ENCODE measurements around the gene PITPNC1. TPM values are rescaled to one million over a fixed set of nuclear protein-coding genes. Genes with fewer than 3 reads are reported as not detected.

PITPNC1 gene
- total and polyA plus RNA-seq, 2 donors (not counting 3 experiments of a cell fraction or from before 2014, with no cell fraction given), result 2.4 to 9.6 TPM

DNA sequence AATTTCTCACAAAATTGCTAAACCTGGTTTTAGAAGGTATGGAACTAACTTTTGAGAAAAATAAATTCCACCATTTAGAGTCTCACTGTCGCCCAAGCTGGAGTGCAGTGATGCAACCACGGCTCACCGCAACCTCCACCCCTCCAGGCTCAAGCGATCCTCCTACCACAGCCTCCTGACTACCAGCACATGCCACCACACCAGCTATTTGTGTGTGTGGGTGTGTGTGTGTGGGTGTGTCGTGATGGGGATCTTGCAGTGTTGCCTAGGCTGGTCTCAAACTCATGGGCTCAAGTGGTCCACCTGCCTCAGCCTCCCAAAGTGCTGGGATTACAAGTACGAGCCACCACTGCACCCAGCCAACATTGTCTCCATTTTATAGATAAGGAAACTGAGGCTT, 269.4 kb downstream of the PITPNC1 start:
- ChIA-PET CTCF (interaction anchor here (0.7 to 1.3 kb wide), 2 partner anchors 13 kb away, joined by 3 read pairs; no protein-coding TSS in a partner anchor), POLR2A (no interaction called here)
- Histone ChIP-seq H3K4me2 (ENCODE audit: insufficient read depth, low read length) (no peak overlapping the region), H3K4me3 (replicated peaks in 1 of 3; ENCODE audit: insufficient read depth in 1 of 3, low read depth in 1 of 3, low read length in 3 of 3) (no peak overlapping the region), H2AFZ (ENCODE audit: low read depth, low read length) (no peak overlapping the region), H3K27ac (ENCODE audit: insufficient read depth, low read depth, low read length) (no peak overlapping the region), H3K27me3 (ENCODE audit: control insufficient read depth in 2 of 2, insufficient read depth in 2 of 2, low read length in 2 of 2) (no peaks in the 10 kb centered on the region), H3K4me1 (ENCODE audit: control insufficient read depth, extremely low read depth, insufficient read depth, low read length) (no peaks in the 10 kb centered on the region), H3K36me3 (ENCODE audit: control insufficient read depth in 2 of 2, extremely low read depth in 1 of 2, insufficient read depth in 2 of 2, low read length in 2 of 2) (no peaks in the 10 kb centered on the region), H4K20me1 (replicated peaks; ENCODE audit: control insufficient read depth, extremely low read depth, insufficient read depth, low read length) (no peaks in the 10 kb centered on the region), H3K9me3 (replicated peaks; ENCODE audit: control insufficient read depth, insufficient read depth, low read length) (no peaks in the 10 kb centered on the region), H3K9ac (replicated peaks; ENCODE audit: extremely low read depth, insufficient read depth, low read length) (no peak overlapping the region), H3K79me2 (ENCODE audit: control insufficient read depth, insufficient read depth, low read length) (no peaks in the 10 kb centered on the region), H3K9me1 (replicated peaks; ENCODE audit: control insufficient read depth, extremely low read depth, insufficient read depth, low read length) (no peaks in the 10 kb centered on the region)
- DNase-seq (ENCODE audit: low read depth, low spot score) (no peak), FAIRE-seq (no peak)
- BruUV-seq (replicated peaks), result no TSS peak
- dilution Hi-C loops (cut with MboI; ENCODE audit: extremely low pct_ligation_motif_present, low sequenced_read_pairs) (no loop called here), intact Hi-C loops (cut with micrococcal nuclease) (no loop called here)
- TF ChIP-seq JUN (IDR thresholded peaks at IDR 0.05; ENCODE audit: borderline replicate concordance, insufficient read depth, insufficient read length, low read depth), result no peak

- dilution Hi-C loops (cut with MboI; ENCODE audit: extremely low pct_ligation_motif_present, low sequenced_read_pairs), result no loop called here
- Histone ChIP-seq H3K27ac (ENCODE audit: insufficient read depth, low read depth, low read length) (no peak overlapping the region), H3K4me3 (replicated peaks in 1 of 3; ENCODE audit: insufficient read depth in 1 of 3, low read depth in 1 of 3, low read length in 3 of 3) (no peak overlapping the region), H3K9me3 (replicated peaks; ENCODE audit: control insufficient read depth, insufficient read depth, low read length) (no peaks in the 10 kb centered on the region), H3K9me1 (replicated peaks; ENCODE audit: control insufficient read depth, extremely low read depth, insufficient read depth, low read length) (no peaks in the 10 kb centered on the region), H3K79me2 (ENCODE audit: control insufficient read depth, insufficient read depth, low read length) (no peaks in the 10 kb centered on the region), H3K36me3 (ENCODE audit: control insufficient read depth in 2 of 2, extremely low read depth in 1 of 2, insufficient read depth in 2 of 2, low read length in 2 of 2) (no peaks in the 10 kb centered on the region), H3K4me2 (ENCODE audit: insufficient read depth, low read length) (no peak overlapping the region), H3K4me1 (ENCODE audit: control insufficient read depth, extremely low read depth, insufficient read depth, low read length) (no peaks in the 10 kb centered on the region), H2AFZ (ENCODE audit: low read depth, low read length) (no peak overlapping the region), H3K27me3 (ENCODE audit: control insufficient read depth in 2 of 2, insufficient read depth in 2 of 2, low read length in 2 of 2) (no peaks in the 10 kb centered on the region), H3K9ac (replicated peaks; ENCODE audit: extremely low read depth, insufficient read depth, low read length) (no peak overlapping the region), H4K20me1 (replicated peaks; ENCODE audit: control insufficient read depth, extremely low read depth, insufficient read depth, low read length) (no peaks in the 10 kb centered on the region)
- DNase-seq (ENCODE audit: low read depth, low spot score) (no peak), FAIRE-seq (no peak)
- no TSS peak for BruUV-seq (replicated peaks)
- intact Hi-C loops (cut with micrococcal nuclease), result no loop called here
- TF ChIP-seq EZH2 (IDR thresholded peaks at IDR 0.05; ENCODE audit: borderline replicate concordance, low read depth, low read length, severe bottlenecking) (no peak), JUN (IDR thresholded peaks at IDR 0.05; ENCODE audit: borderline replicate concordance, insufficient read depth, insufficient read length, low read depth) (no peak), POLR2A (IDR thresholded peaks at IDR 0.05; ENCODE audit: low read depth, low read length) (no peak), GATA2 (IDR thresholded peaks at IDR 0.05; ENCODE audit: insufficient read depth, insufficient read length, low read depth, low read length) (no peak), FOS (IDR thresholded peaks at IDR 0.05; ENCODE audit: borderline replicate concordance, insufficient read depth, low read length) (no peak), MYC (IDR thresholded peaks at IDR 0.05; ENCODE audit: low read depth, low read length) (no peak), POLR2AphosphoS5 (IDR thresholded peaks at IDR 0.05; ENCODE audit: insufficient read depth, low read depth, low read length) (no peak)
- TF ChIP-seq, protein P1, sequence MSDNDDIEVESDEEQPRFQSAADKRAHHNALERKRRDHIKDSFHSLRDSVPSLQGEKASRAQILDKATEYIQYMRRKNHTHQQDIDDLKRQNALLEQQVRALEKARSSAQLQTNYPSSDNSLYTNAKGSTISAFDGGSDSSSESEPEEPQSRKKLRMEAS (IDR thresholded peaks at IDR 0.05; ENCODE audit: insufficient read depth, insufficient read length), result no peak
- TF ChIP-seq, protein P2, sequence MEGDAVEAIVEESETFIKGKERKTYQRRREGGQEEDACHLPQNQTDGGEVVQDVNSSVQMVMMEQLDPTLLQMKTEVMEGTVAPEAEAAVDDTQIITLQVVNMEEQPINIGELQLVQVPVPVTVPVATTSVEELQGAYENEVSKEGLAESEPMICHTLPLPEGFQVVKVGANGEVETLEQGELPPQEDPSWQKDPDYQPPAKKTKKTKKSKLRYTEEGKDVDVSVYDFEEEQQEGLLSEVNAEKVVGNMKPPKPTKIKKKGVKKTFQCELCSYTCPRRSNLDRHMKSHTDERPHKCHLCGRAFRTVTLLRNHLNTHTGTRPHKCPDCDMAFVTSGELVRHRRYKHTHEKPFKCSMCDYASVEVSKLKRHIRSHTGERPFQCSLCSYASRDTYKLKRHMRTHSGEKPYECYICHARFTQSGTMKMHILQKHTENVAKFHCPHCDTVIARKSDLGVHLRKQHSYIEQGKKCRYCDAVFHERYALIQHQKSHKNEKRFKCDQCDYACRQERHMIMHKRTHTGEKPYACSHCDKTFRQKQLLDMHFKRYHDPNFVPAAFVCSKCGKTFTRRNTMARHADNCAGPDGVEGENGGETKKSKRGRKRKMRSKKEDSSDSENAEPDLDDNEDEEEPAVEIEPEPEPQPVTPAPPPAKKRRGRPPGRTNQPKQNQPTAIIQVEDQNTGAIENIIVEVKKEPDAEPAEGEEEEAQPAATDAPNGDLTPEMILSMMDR (IDR thresholded peaks at IDR 0.05; ENCODE audit: extremely low read depth in 1 of 2, insufficient read depth in 1 of 2, low read depth in 1 of 2, low read length in 2 of 2), result no peak
- POLR2A ChIA-PET, result no interaction called here
- CTCF ChIA-PET, result interaction anchor here (1.6 to 1.7 kb wide), 2 partner anchors 27 to 272 kb away, joined by 4 to 5 read pairs; no protein-coding TSS in a partner anchor
Measured at GRCh38 chr17:67647482-67647881, 270.4 kb downstream of the PITPNC1 start.

All from endothelial cell of umbilical vein (primary cell).